ENCODE measurements around the gene RNH1. TPM values are rescaled to one million over a fixed set of nuclear protein-coding genes. Genes with fewer than 3 reads are reported as not detected.

The RNH1 gene
- 100 to 1,000 TPM in 1 of 10 donors, 10 to 100 TPM in 9; 75.5 to 108 (median 86.2) TPM for polyA plus RNA-seq (ENCODE audit: insufficient read length in 10 of 10)
- long read RNA-seq, donor 1, transcript RNH1-202 (10 exons, 1,791 nt) = minor isoform, 6 of 32 reads
- long read RNA-seq, donor 1, transcript RNH1-203 (10 exons, 1,722 nt) = major isoform, 8 of 32 reads
- long read RNA-seq, donor 1, partial matches to known transcripts = 7 of 32 reads
- long read RNA-seq, donor 1, other reads (novel, unspliced or antisense) = 0 of 32 reads
- long read RNA-seq, donor 2, transcript RNH1-203 (10 exons, 1,722 nt) = major isoform, 10 of 34 reads
- long read RNA-seq, donor 2, transcript RNH1-202 (10 exons, 1,791 nt) = major isoform, 10 of 34 reads
- long read RNA-seq, donor 2, partial matches to known transcripts = 5 of 34 reads
- long read RNA-seq, donor 2, other reads (novel, unspliced or antisense) = 0 of 34 reads
- long read RNA-seq, donor 3 = 0 reads
- long read RNA-seq, donor 4, transcript RNH1-203 (10 exons, 1,722 nt) = major isoform, 10 of 39 reads
- long read RNA-seq, donor 4, transcript RNH1-202 (10 exons, 1,791 nt) = minor isoform, 8 of 39 reads
- long read RNA-seq, donor 4, partial matches to known transcripts = 12 of 39 reads
- long read RNA-seq, donor 4, other reads (novel, unspliced or antisense) = 0 of 39 reads
- long read RNA-seq, donor 5, transcript RNH1-224 (9 exons, 2,973 nt) = minor isoform, 7 of 56 reads
- long read RNA-seq, donor 5, transcript RNH1-203 (10 exons, 1,722 nt) = major isoform, 16 of 56 reads
- long read RNA-seq, donor 5, transcript RNH1-206 (10 exons, 1,725 nt) = minor isoform, 5 of 56 reads
- long read RNA-seq, donor 5, partial matches to known transcripts = 17 of 56 reads
- long read RNA-seq, donor 5, other reads (novel, unspliced or antisense) = 5 of 56 reads
- long read RNA-seq, donor 6, transcript RNH1-203 (10 exons, 1,722 nt) = major isoform, 11 of 49 reads
- long read RNA-seq, donor 6, partial matches to known transcripts = 24 of 49 reads
- long read RNA-seq, donor 6, other reads (novel, unspliced or antisense) = 0 of 49 reads
- long read RNA-seq, donor 7, transcript RNH1-203 (10 exons, 1,722 nt) = major isoform, 15 of 39 reads
- long read RNA-seq, donor 7, partial matches to known transcripts = 13 of 39 reads
- long read RNA-seq, donor 7, other reads (novel, unspliced or antisense) = 0 of 39 reads
- long read RNA-seq, donor 8, transcript RNH1-203 (10 exons, 1,722 nt) = major isoform, 7 of 21 reads
- long read RNA-seq, donor 8, partial matches to known transcripts = 5 of 21 reads
- long read RNA-seq, donor 8, other reads (novel, unspliced or antisense) = 0 of 21 reads
- long read RNA-seq, donor 9, partial matches to known transcripts = 0 of 3 reads
- long read RNA-seq, donor 9, other reads (novel, unspliced or antisense) = 0 of 3 reads

DNA sequence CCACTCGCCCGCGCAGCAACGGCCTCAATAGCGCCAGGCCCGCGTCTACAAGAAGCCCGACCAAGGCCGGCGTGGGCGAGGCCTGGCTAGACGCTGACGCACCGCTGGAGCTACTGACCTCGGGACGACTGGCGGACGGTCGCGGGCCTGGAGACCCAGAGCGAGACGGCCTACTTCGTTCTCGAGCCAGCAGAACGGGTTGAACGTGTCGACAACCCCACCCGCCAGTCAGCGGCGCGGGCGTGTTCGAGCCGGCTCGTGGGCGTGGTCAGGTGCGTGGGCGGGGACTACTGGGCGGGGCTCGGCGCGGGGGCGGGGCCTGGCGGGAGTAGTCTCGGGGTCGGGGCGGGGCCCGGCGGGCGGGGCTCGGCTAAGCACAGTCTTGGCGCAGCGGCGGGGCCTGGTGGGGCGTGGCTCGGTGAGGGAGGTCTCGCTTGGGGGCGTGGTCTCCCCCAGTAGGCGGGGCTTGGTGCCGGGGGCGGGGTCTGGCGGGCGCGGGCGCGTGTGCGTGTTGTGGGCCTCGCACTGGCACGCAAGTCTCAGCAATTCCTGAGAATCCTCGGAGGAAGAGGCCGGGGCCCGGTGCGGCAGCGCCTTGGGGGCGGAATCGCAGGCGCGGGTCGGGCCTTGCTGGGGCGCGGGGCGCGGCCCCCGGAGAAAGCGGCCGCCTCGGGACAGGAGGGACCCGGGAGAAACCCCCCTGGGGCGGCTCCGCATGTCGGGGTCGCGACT lies at the start of gene RNH1:
TSS of gene RNH1 (minus strand) at position 248 of the 732 bp plus-strand sequence. CDS start 5,080 bp downstream, outside the sequence.
- DNase-seq = peak in 2 of 3 donors; percentile 92 to 95

DNA sequence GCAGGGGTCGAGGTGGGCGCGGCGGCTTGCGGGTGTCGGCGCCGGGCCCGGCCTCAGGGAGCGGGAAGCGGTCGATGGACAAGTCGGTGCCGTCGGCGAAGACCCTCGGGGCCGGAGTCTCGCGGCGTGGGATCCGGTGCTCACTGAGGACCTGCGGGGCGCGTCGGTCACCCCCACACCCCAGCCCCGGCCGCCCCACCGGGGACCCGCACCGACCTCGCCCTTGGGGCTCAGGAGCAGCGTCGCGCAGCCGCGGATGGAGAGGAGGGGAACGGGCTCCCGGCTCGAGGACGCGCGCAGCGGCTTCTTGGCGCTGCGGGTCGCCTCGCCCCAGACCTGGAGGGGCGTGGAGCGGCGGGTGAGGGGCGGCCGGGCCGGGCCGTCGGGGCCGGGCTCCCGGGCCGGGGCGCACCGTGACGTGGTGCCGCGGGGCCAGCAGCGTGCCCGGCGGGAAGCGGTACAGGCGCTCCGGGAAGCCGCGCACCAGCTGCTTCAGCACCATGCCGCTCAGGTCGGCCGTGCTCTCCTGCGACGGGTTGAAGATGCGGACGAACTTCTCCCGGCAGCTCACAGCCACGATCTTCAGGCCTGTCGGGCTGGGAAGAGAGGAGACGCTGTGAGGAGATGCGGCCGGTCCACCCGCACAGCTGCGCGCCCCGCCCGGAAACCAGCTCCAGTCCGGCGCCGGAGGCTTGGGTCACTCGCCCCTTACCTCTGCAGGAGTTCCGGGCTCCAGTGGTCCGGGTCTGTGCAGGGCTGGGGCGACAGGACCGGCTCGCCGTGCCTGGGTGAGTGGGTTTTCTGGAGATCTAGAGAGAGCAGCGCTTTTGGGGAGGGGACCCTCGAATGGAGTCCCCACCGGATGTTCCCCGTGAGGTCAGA lies 49.0 kb upstream of the RNH1 start:
- no peak for DNase-seq

DNA sequence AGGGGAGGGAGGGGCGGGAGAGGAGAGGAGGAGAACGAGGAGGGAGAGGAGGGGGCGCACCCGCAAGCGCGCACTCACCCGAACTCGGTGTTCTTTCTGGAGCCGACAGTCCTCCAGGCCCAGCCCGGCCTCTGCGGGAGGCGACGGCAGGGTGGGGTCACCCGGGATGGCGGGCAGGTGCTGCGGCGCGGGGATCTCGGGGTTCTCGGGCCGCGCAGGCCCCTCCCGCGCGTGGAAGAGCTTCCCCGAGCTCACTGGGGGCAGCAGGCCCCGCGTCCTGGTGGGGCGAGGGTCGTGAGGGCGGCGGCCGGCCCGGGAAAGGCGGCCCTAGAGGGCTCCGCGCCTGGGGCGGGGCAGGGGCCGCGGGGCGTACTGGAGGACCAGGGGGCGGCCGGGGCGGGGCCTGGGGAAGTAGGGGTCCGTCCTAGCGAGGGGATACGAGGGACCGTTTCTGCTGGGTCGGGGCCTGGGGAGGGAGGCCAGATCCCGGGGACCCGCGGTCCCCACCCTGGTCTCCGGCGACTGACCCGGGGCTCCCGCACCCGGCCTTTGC lies 48.3 kb upstream of the RNH1 start:
- DNase-seq = no peak

DNA sequence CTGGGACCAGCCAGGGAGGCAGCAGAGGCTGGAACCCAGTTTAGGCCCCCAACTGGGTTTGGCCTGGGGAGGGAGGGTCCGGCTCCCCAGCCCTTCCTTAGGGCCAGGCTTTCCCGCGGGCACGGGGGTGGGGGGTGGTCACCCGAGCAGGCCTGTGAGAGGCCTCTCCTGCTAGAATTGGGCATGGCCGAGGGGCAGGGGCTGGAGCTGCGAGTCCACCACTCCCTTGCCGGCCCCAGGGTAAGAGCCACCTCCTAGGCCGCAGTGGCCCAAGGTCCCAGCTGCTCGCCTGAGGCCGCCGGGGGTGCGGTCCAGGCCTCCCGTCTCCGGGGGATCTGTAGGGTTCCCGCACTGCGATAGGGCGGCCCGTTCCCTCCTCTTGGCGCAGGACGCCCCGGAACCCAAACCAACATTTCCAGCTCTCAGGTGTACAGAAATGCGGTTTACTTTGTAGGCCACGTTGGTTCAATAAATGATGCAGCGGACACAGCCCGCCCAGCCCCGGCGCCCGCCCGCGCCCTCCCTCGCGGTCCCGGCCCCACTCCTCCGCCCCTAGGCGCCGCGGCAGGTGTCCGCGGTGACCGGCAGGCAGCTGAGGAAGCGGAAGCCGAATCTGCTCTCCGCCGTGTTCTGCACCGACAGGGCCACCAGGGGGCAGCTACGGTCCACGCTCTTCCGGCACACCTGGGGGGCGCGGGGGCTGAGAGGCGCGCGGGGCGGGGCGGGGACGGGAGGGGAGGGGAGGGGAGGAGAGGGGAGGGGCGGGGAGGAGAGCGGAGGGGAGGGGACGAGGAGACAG lies 47.6 kb upstream of the RNH1 start:
- peak in 1 of 3 donors; percentile 68 for DNase-seq

DNA sequence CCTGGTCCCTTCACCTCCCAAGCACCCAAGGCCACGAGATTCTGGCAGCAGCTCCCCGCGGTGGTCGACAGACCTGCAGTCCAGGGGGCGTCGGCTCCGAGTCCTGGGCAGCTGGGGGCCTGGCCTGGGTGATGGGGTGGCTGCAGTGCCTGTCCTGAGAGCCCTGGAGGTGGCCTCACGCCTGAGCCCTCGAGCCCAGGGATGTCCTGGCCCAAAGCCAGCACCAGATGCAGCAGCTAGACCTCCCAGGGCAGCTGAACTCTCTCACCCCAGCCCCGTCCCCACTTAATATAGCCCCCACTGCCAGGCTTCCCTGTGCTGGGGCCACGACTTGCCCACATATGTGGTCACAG lies 46.9 kb upstream of the RNH1 start:
- no peak for DNase-seq

DNA sequence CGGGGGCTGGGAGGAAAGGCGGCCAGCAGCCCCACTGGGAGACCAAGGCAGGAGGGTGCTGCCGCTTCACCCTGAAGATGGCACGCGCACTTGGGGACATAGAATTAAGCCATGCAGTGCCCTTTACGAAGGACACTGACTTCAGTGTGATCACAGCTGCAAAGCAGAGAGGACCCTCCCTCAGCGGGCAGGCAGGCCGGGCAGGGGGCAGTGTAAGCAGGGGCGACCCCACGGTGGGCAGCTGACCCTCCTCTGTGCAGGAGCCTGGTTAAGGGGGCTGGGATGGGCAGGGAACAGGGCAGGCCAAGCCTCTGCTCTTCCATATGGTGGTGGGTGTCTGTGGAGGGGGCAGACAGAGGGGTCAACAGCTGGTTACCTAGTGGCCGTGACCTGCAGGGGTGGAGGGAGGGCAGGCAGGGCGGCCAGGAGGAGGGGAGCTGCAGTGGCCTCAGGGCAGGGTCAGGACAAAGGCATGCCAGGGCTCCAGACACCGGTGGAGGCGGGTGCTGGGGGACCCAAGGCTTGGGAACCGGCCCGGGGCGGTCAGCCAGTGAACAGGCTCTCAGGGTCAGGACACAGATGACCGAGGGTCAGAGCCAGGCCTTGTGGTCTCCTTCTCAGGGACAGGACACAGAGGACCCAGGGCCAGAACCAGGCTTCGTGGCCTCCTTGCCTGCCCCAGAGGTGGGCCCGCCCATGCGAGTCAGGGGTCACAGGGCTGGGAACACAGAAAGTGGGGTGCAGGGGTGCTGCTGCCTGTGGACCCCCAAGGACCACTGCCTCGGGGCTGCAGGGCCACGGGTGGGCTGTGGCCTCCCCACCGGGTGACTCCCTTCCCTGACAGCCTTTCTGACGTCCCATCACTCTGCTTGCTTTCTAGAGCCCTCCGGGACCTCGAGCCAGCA lies 46.3 kb upstream of the RNH1 start:
- DNase-seq = no peak

DNA sequence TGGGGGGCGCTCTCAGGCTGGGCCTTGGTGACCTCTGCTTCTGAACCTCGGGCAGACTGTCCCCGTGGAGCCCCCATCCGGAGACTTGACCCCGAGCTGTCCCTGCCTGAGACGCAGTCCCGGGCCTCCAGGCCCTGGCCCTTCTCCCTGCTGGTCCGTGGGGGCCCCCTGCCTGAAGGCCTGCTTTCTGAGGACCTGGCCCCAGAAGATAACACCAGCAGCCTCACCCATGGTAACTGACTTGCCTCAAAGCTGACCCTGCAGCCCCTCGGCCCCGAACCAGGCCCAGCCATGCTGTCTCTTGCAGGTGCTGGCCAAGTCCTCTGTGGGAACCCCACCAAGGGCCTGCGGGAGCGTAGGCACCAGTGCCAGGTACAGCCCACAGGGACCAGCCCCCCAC lies 44.6 kb upstream of the RNH1 start:
- DNase-seq = no peak

DNA sequence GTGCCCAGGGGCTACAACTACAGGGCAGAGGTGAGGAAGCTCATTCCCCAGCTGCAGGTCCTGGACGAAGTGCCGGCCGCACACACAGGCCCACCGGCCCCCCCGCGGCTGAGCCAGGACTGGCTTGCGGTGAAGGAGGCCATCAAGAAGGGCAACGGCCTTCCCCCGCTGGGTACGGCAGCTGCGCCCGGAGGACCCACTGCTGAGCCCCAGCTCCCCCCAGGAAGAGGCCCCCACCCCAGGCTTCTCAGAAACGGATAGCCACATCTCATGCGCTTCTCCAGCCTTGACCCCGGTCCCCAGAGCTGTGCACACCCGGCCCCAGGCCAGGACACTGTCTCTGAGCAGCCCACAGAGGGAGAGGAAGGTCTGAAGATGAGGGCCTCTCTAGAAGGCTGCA lies 44.1 kb upstream of the RNH1 start:
- no peak for DNase-seq

DNA sequence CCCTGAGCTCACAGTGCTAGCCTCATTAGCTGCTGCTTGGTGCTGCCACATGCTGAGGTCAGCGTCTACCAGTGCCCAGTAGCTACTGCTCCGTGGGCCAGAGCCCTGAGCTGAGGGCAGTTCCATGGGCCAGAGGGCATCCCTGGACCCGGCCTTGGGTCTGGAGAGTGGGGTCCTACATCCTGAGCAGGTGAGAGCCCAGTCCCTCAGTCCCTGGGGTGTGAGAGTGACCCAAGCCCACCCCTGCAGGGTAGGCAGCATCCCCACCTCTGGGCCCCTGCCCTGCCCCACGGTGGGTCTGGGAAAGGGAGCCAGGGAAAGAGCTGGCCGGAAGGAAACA lies 43.7 kb upstream of the RNH1 start:
- no peak for DNase-seq

DNA sequence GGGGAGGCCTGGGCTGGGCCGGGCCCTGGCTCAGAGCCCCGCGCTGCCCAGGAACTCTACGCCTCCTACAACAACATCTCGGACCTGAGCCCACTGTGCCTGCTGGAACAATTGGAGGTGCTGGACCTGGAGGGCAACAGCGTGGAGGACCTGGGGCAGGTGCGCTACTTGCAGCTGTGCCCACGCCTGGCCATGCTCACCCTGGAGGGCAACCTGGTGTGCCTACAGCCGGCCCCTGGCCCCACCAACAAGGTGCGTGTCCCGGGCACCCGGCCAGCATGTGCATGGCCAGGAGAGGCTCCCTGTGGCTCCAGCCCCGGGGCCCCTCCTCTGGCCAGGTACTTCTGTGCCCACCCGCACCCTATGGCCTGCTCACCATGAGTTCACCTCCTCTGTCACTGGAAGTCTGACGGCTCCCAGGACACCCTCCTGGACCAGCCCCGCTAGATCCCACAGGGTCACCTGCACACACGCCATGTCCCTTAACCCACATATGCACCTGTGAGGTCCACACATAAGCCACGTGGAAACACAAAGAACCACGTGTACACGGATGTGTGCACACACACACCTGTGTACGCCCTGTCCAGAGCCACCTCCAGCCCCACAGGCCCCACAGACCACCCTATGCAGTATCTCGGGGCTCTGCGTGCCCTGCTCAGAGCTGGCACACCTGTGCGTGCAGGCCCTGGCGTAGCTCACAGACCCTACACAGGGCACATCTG lies 43.1 kb upstream of the RNH1 start:
- DNase-seq = no peak

DNA sequence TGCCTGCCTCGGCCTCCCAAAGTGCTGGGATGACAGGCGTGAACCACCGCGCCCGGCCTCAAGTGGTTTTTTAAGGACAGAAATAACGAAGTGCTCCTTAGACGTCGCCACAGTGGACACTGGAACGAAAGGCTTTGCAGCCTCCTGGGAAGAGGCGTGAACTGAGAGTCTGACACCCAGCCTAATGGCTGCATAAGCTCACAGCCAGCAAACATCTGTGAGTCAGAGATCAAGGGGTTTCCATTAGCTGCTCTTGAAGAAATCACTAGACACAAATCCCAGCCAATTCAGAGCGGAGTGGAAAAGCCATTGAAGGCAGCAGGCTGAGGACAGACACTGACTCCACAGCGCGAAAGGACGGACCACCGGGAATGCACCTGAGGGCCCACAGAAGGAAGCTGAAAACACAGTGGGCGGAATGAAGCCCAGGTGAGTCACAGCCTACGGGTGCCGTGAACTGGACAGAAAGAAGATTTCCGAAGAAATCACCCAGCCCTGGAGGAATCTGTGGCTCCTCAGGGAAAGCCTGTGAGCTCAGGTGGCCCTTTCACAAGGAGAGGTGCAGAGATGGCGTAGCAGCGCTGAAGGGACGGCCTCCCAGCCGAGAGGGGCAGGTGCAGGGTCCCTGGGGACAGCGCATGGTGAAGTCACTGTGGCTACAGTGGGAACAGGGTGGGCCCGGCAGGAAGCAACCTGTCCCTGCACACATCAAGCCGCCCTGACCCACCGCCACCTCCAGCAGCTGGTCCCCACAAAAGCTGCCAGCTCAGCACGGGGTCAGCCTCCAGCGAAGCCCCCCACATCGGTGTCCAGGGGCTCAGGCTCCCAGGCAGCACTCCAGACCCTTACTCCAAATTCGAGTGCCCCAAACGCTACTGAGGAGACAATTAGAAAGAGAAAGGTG lies 41.9 kb upstream of the RNH1 start:
- no peak for DNase-seq

DNA sequence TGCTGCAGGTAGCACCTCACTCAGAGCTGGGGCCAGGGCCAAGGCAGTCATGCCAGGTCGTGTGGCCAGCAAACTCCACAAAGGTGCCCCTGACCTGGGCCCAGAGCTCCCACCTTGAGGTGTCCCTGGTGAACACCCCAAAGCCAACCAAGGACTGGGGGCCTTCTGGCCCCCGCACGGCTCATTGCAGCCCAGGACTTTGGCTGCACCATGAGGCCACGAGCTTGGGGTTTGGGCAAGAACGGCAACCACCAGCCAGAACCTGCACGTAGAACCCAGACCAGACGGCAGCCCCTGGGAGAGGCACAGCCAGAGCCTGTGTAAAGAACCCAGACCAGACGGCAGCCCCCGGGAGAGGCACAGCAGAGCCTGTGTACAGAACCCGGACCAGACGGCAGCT lies 38.1 kb upstream of the RNH1 start:
- no peak for DNase-seq

DNA sequence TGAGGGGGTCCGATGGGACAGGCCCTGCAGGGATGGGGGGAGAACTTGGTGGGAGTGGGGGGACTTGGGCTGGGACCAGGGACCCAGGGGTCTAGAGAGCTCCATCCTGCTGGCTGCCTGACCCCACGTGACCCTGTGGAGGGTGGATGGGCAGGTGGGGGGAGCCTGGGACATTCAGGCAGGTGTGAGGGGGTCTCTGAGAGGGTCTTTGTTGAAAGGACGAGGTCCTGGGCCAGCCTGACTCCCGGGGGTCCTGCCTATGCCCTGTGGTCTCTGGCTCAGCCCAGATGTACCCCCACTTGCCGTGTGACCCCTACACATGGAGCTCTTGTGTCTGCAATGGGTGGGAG lies 37.8 kb upstream of the RNH1 start:
- no peak for DNase-seq

DNA sequence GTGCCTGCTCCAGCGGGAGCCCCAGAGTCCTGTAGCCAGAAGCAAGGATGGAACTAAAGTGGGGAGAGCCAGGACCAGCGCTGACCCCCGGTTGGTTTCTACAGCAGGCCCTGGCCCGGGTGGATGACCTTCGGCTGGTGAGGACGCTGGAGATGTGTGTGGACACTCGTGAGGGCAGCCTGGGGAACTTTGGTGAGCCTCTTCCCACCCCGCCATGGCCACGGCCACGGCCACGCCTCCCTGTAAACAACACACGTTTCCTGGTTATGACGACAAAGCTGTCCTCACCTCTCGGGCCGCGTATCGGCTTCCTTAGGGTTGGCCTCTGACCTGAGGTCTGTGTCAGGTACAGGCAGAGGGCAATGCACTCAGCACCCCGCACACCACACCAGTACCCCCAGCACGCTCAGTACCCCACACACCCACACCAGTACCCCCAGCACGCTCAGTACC lies 34.4 kb upstream of the RNH1 start:
- DNase-seq = no peak

DNA sequence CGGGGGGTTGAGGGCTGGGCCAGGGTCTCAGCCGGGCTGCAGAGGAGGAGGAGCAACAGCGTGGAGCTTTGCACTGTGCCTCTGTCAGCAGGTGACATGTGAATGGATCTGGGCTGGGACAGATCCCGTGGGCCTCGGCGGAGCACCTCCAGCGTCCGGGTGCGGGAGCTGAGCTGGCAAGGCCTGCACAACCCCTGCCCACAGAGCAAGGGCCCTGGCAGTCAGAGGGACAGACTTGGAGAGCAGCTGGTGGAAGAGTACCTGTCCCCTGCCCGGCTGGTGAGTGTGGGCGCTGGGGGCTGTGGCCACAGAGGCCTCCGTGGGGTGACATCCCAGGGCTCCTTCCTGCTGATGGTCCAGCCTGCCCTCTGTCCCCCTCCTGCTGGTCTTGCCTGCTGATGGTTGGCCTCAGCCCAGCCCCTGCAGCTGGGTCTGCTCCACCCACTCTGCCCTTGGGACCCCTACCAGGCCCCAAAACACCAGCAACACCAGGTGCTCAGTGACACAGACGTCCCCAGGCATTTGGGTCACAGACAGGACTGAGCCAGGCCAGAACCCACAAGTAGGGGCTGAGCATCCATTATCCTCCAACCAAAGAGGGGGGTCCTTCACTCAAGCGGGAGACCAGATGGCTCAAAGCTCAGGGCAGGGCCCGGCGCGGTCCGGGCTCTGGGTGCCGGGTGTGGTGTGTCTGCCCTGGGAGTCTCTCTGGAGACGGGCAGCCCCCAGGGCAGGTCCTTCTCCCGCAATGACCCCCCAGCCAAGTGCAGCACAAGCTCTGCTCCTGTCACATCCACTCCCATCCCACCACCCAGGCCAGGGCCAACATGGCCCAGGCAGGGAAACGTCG lies 33.8 kb upstream of the RNH1 start:
- DNase-seq = no peak

Data from muscle of back (tissue), 13 donors.